ENCODE data around the gene CRYBG1.

DNA sequence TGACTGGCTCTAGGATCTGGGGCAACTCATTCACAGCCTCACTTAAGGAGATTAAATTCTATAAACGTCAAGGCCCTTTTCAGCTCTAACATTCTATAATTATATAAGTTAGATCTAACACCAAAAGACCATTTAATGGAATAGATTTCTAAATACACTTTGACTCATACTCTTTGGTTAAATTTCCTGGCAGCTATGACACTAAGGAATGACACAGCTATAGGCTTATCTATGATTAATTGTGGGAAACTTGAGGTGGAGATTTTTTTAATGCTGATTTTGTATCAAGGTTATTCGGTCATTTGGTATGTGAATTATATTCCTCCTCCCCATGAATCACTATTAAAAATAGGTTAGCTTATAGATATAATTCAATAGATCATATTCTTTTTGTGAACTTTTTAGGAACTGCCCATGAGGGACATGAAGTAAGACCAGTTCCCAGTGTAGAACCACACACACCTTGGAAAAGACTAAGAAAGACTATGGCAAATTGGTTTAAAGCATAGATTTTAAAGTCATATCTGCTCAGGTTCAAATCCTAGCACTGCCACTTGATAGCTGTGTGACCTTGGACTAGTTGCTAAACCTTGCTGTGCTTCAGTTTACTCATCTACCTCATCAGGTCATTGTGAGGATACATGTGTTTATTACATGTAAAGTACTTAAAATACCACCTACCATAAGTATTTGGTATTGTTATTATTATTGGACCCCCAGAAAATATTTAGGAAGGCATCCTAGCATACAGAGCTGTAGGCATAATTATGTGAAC lies 116.0 kb downstream of the CRYBG1 start:
- TF ChIP-seq, protein P1, sequence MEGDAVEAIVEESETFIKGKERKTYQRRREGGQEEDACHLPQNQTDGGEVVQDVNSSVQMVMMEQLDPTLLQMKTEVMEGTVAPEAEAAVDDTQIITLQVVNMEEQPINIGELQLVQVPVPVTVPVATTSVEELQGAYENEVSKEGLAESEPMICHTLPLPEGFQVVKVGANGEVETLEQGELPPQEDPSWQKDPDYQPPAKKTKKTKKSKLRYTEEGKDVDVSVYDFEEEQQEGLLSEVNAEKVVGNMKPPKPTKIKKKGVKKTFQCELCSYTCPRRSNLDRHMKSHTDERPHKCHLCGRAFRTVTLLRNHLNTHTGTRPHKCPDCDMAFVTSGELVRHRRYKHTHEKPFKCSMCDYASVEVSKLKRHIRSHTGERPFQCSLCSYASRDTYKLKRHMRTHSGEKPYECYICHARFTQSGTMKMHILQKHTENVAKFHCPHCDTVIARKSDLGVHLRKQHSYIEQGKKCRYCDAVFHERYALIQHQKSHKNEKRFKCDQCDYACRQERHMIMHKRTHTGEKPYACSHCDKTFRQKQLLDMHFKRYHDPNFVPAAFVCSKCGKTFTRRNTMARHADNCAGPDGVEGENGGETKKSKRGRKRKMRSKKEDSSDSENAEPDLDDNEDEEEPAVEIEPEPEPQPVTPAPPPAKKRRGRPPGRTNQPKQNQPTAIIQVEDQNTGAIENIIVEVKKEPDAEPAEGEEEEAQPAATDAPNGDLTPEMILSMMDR (IDR thresholded peaks at IDR 0.05; ENCODE audit: extremely low read depth in 1 of 2, insufficient read depth in 1 of 2, low read depth in 1 of 2, low read length in 2 of 2) = no peak
- TF ChIP-seq EZH2 (IDR thresholded peaks at IDR 0.05; ENCODE audit: borderline replicate concordance, low read depth, low read length, severe bottlenecking) = no peak
